Activated T-cell treated with anti-CD3 and anti-CD28 coated beads for 4 hours (primary cell): ENCODE data around the gene KLRC3.
"Not testable (repeated sequence)": the region's sequence is repeated elsewhere in the genome, so short reads cannot be mapped to it uniquely, and the experiment has no call there.

ENCODE experiments used
- DNase-seq: peaks from one replicate; pipeline ENCODE4 v3.0.0-alpha.2; 2020

The KLRC3 gene

DNA sequence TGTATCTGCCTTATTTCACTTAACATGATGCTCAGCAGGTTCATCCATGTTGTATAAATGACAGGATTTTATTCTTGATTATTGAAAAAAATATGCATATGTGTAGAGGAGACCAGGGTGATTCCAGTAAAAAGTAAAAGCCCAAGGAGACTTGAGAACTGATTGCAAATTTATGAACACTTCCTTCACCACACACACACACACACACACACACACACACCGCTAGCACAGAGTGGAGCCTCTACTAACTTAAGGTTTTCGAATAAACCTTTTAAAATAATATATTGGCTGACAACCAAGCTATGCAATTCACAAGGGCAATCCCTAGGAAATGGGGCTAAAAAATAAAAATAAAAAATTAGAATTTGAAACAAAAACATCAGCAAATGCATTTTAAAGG, 22.2 kb downstream of the KLRC3 start:
- DNase-seq, result no peak

DNA sequence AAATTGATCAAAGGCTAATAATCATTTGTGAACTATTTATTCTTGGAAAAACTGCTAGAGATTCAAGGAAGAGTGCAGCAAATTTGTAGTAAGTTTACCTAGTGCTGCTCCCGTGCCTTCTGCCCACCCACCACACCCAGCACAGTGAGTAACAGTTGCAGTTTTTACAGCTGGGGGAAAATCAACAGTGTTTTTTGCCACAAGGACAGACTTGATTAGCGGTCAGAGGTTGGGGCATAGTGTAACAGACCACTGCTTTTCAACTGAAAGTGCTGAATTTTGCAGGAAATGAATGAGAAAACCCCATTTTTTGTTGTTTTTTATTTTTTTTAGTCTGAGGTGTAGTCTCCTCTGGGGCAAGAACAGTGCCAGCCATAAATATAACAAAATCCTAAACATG, 23.1 kb downstream of the KLRC3 start:
- DNase-seq, result no peak

DNA sequence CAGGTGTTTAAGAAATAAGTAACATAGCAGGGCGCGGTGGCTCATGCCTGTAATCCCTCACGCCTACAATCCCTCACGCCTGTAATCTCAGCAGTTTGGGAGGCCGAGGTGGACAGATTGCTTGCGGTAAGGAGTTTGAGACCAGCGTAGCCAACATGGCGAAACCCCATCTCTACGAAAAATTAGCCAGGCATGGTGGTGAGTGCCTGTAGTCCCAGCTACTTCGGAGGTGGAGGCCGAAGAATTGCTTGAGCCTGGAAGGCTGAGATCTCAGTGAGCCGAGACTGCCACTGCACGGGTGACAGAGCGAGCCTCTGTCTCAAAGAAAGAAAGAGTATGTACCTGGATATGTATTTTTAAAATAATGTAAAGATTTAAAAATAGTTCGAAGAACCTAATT, 24.2 kb downstream of the KLRC3 start:
- not testable (repeated sequence) for DNase-seq

DNA sequence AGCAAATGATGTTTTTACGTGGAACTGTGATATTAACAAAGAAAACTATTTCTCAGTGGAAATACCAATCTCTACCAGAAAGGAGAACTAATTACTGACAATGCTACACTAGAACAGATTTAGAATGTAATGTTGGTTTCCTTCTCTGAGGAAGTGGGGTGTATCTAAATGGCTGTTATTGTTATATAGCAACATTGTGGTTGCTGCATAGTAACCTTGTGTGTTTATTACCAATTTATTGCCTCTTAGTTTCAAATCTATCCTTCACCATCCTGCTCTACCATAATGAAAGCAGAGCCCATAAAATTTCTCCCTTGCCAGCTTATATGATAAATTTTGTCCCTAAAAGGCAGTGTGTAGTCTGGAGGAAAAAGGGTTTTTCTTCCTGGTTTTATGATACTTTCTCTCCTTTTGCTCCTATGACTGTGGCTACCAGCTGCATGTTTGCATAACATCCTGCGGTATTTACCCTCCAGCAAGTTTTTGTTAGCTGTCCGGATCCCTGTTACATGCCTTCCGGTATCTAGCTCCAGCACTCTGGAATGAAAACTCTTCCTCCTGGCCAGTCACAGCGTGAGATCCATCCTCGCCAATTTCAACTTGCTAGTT, 24.9 kb downstream of the KLRC3 start:
- DNase-seq, result no peak

DNA sequence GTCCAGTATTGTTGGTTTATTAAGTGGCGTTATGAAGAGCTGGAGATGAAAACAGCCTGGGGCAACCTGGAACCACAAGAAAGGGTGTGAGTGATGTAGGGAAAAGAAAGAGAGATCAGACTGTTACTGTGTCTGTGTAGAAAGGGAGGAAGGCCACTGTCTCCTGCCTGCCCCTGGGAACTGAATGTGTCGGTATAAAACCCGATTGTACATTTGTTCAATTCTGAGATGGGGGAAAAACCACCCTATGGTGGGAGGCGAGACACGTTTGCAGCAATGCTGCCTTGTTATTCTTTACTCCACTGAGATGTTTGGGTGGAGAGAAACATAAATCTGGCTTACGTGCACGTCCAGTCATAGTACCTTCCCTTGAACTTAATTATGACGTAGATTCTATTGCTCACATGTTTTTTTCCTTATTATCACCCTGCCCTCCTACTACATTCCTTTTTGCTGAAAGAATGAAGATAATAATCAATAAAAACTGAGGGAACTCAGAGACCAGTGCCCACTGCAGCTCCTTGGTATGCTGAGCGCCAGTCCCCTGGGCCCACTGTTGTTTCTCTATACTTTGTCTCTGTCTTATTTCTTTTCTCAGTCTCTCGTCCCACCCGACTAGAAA, 25.8 kb downstream of the KLRC3 start:
- not testable (repeated sequence) for DNase-seq

DNA sequence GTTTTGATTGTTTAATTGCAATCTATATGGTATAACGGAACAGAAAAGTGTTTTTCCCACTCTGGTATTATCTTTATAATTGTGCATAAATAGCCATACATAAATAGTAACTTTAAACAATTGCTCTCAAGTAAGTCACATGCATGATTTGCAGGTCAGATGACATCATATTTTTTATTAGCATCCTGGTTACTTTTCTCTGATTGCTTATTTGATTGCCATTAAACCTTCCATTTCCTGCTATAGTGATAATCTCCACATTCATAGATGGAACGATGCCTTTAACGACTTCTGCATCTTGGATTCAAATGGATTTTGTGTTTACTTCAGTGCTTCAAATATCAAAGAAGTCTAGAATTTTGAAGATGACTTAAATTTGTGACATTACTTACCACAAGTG, 27.1 kb downstream of the KLRC3 start:
- no peak for DNase-seq

DNA sequence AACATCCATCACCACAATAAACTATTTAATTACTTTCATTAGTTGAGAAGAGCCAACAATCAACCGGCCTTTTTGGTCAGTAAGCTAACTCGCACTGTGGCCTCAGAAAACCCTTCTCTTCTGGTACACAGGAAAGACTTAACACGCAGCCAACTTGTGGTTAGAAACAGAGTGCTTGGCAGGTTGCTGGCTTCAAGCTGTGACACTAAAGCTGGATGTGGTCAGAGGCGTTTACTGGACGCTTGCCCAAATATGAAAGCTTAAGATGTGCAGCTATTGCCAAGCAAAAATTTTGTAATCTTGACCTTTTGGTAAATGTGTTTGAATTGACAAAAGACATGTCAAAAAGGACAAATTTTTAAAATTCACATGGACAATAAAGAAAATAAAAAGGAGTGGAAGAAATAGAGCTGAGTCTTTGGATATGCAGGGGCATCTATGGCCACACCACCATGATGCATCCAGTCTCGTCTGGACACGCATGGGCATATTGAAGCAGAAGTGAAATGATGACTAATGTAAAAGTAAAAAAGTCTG, 27.9 kb downstream of the KLRC3 start:
- DNase-seq, result no peak

DNA sequence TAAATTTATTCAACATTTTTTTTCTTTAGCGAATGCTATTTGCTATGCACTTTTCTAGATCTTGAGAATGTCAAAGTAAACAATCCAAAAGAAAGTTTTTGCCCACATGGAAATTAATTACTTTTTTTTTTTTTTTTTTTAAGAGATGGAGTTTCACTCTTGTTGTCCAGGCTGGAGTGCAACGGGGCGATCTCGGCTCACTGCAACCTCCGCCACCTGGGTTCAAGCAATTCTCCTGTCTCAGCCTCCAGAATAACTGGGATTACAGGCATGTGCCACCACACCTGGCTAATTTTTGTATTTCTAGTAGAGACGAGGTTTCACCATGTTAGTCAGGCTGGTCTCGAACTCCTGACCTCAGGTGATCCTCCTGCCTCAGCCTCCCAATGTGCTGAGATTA, 29.4 kb downstream of the KLRC3 start:
- DNase-seq, result not testable (repeated sequence)

DNA sequence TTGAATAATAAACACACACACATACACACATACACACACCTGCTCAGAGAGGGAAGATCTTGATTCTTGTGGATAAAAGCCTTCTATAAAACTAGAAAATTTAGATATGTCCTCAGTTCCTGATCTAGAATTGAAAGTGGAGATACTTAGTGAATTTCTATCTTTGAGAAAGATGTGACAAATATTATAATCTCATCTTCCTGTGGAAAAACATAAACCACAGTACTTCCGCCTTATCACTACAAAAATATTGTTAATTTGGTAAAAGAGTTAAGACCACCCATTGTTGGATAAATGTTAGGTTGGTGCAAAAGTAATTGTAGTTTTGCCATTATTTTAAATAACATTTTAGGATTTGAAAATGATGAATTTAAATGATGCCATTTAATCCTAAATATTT, 30.5 kb downstream of the KLRC3 start, which contains the start of gene KLRK1:
TSS of gene KLRK1 (minus strand) at position 138 of the 400 bp plus-strand sequence. CDS start 1,231 bp downstream, outside the sequence.
- DNase-seq, result no peak

DNA sequence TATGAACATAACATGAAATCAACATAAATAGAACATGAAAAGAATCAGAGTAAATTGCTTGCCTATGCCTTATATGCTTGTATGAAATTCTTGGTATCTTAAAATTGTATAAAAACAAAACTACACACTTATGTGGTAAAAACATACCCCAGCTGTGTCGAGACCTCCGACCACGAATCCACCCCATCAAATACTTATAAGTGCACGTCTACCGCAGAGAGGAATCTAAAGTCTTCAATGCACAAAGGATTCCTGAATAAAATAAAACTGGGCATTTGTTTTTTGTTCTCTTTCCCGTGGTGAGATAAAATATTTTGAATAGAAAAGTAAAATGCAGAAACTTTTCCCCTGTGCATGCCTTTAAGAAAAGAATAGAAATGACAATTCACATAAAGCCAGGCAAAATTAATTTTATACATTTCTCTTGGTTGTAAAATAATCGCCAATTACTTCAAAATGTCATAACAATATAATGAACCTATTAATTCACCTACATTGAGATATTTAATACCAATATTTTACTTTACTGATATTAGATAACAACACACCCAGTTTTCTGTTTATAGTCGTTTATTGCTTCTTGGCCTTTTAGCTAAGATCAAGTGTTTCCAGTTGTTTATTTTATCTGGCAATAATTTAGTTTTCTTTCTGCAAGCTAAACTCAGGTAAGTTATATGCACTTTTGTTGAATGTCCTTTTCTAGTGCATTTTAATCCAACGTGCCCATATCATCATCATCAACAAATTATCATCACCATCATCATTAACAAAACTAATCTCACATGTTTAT, 31.6 kb downstream of the KLRC3 start:
- DNase-seq, result no peak

DNA sequence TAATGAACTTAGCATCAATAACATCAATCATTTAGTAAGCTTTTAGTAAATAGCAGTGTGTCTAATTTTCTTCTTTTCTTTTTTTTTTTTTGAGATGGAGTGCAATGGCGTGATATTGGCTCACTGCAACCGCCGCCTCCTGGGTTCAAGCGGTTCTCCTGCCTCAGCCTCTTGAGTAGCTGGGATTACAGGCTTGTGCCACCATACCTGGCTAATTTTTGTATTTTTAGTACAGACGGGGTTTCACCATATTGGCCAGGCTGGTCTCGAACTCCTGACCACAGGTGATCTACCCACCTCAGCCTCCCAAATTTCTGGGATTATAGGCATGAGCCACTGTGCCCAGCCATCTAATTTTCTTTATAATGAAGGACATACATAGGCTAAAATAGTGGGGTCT, 32.9 kb downstream of the KLRC3 start:
- not testable (repeated sequence) for DNase-seq

DNA sequence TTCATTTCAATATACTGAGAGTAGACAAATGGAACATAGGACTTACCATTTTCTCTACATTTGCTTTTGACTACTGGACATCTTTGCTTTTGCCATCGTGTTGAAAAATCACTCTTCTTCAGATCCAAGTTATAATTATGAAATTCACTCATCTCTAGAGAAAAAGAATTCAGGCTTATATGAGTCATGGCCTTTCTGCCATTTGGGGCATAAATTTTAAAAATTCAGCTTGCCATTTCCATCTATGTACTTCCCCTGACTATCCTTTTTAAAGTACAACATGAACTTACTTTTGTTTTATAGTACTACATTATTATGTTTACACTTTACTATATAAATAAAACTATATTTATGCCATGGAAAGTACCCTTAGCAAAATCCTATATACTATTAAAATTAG, 33.5 kb downstream of the KLRC3 start:
- DNase-seq, result no peak

DNA sequence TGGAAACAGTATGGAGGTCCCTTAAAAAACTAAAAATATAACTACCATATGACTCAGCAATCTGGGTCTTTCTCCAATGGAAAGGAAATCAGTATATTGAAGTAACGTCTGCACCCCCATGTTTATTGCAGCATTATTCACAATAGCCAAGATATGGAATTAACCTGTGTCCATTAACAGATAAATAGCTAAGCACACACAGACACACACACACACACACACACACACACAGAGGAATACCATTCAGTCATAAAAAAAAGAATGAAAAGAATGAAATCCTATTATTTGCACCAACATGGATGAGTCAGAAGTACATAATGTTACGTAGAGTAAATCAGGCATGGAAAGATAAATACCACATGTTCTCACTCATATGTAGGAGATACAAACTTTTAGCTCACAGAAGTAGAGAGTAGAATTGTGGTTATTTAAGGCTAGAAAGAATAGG, 35.2 kb downstream of the KLRC3 start:
- DNase-seq, result no peak

DNA sequence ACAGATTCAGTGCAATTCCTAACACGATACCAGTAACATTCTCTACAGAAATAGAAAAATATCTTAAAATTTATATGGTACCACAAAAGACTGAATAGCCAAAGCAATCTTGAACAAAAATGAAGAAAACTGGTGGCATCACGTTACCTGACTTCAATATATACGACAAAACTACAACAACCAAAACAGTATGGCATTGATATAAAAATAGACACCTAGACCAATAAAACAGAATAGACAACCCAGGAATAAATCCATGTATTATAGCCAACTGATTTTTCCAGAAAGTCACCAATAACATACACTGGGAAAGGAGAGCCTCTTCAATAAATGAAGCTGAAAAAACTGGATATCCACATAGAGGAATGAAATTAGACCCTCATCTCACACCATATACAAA, 36.2 kb downstream of the KLRC3 start:
- DNase-seq, result no peak

DNA sequence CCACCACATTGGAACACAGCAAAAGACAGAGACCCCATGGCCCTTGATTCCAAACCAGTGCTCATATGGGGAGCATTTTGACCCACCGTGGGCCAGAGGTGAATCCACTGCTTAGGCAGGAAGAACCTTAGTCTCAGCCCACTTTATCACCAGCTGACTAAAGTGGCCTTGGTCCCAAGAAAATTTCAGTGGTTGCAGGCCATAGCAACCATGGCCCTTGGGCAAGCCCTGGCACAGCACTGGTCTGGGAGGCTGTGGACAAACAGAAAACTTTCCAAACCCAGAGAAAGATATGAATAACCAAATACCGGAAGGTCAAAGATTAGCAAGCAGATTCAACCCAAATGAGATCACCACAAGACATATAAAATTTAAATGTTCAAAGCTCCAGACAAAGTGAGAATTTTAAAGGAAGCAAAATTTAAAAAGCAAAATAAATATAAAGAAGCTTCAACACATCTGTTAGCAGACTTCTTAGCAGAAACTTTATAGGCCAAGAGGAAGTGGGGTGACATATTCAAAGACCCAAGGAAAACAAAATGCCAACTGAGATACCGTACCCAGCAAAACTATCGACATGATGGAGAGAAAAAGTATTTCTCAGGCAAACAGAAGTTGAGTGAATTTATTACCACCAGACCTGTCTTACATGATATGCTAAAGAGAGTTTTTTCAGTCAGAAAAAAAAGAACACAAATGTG, 38.3 kb downstream of the KLRC3 start:
- DNase-seq, result no peak

DNA sequence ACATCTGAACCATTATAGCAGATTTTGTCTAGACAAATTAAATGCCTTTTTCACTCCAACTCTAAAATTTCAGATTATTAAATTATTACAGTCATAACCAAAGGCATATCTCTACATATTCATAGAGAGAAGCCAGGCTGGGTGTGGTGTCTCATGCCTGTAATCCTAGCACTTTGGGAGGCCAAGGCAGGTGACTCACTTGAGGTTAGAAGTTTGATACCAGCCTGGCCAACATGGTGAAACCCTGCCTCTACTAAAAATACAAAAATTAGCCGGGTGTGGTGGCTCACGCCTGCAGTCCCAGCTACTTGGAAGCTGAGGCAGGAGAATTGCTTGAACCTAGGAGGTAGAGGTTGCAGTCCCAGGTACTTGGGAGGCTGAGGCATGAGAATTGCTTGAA, 41.7 kb downstream of the KLRC3 start:
- not testable (repeated sequence) for DNase-seq

DNA sequence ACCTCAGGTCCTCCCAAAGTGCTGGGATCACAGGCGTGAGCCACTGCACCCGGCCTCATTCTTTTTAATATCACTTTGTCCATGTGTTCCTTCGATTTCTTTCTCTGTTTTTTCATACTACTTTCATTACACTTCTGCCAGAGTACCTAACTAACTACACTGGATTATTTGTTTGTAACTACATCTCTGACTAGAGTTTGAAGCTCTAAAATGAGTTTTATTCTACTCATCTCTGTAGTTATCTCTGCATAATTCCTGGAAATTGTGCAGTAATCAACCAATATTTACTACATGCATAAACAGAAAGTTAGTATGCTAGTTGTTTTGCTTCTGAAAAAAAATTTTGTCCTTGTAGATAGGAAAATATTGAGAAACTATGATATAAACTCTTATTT, 45.8 kb downstream of the KLRC3 start:
- DNase-seq, result no peak

DNA sequence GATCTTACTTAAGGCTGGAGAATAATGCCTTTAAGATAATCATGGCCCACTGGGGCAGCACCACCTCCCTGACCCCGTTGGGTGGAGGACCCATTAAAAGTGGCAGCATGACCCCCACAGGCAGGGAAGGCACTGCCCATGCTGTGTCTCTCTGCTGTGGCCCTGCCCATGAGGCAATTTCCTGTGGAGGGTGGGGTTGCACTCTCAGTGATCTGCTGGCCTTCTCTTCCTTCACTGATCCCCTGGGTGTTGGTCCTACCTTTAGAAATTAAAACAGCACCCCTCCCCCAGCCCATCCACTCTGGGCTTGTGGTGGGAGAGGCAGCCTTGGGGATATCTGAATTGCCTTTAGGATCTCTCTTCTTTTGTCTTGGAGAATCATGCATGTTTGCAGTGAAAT, 47.8 kb downstream of the KLRC3 start:
- no peak for DNase-seq

DNA sequence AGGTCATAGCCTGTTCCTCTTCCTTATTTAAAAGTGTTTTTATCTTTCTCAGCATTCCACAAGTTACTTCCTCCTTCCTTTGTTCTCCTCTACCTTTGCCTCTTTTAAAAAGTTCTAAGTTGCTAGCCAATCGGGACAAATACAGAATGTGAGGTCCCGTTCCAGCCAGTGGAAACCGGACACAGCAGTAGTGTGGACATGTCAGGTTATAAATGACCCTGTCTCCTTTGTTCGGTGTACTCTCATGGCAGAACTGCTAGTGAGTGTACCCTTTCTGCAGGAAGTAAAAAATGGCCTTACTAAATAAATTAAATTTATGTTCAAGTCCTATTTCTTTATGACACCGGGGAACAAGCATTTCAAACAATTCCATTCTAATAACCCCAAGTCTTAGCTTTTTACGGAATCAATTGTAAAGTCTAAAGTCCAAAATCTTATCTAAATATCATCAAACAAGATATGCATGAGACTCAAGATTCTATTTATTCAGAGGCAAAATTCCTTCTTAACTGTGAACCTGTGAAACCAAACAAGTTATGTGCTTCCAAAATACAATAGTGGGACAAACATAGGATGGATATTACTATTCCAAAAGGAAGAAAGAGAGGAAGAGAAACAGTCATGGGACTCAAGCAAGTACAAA, 48.4 kb downstream of the KLRC3 start:
- not testable (repeated sequence) for DNase-seq

DNA sequence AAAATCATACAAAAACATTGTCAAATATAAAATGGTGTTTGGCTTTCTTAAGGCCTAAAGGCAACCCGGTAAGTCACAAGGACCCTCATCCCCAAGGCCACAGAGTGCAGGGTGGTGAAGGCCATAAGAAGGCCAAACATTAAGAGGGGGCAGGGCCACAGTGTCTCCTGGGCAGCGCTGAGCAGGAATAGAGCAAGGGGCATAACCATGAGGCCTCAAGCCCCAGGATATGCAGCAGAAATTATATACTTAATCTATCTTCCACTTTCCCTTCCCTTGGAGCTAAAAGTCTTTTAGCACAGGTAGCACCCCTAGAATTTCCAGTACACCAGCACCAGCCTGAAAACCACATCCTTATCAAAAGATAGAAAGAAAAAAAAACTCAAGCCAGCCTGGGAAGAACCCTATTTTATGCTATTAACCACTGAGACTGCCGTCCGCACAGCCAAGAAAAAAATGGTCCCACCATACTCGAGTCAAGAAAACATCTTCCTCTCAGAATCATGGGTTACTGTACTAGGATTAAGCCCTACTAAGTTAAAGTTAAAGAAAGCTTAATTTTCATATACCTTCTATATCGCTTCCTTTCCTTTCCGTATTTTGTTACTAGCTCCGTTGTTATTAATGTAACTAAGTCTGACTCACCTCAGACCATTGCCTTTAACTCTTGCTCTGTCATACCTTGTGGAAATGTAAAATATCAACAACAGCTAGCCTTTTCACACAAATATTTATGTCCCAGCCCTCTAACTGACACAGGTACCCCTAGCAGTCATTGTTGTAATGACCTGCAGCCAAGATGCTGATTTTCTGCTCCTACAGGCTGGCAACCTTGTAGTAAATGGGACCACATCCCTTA, 50.6 kb downstream of the KLRC3 start:
- DNase-seq, result no peak
